MM.1S (cell line): ENCODE data around the gene GRIA4.

Experiments
- DNase-seq: peaks from one replicate; pipeline ENCODE4 v3.0.0-alpha.2; 2015
- H2AFZ ChIP-seq: fragments of 300-600 bp; sonication (generic); 2 replicates; pipeline ENCODE4 v1.6.0; 2016; ENCODE audit warnings: antibody characterized with exemption, low read length
- H3F3A ChIP-seq: fragments of 300-600 bp; sonication (generic); 2 replicates; pipeline ENCODE4 v1.6.1; 2016; ENCODE audit warnings: mild to moderate bottlenecking, antibody characterized with exemption, low read length, moderate library complexity, mixed read lengths; ENCODE audit not compliant: insufficient read depth
- H3K27ac ChIP-seq: fragments of 300-600 bp; sonication (generic); 2 replicates; pipeline ENCODE4 v1.5.1; 2016; ENCODE audit warnings: mild to moderate bottlenecking, low read length
- H3K27me3 ChIP-seq: fragments of 300-600 bp; sonication (generic); replicated peaks from 2 replicates; pipeline ENCODE4 v1.6.0; 2016; ENCODE audit warnings: low read length; ENCODE audit not compliant: insufficient read depth
- H3K36me3 ChIP-seq: fragments of 300-600 bp; sonication (generic); replicated peaks from 2 replicates; pipeline ENCODE4 v1.6.1; 2016; ENCODE audit warnings: mild to moderate bottlenecking, low read length, mixed read lengths; ENCODE audit not compliant: insufficient read depth
- H3K4me1 ChIP-seq: fragments of 300-600 bp; sonication (generic); 2 replicates; pipeline ENCODE4 v1.6.1; 2016; ENCODE audit warnings: low read length, mixed read lengths
- H3K4me2 ChIP-seq: fragments of 300-600 bp; sonication (generic); 2 replicates; pipeline ENCODE4 v1.6.0; 2016; ENCODE audit warnings: low read depth, low read length
- H3K4me3 ChIP-seq: fragments of 300-600 bp; sonication (generic); 2 replicates; pipeline ENCODE4 v1.5.1; 2016; ENCODE audit warnings: low read length, mixed read lengths
- H3K79me2 ChIP-seq: fragments of 300-600 bp; sonication (generic); 2 replicates; pipeline ENCODE4 v1.6.1; 2016; ENCODE audit warnings: mixed run types, low read length, mixed read lengths
- H3K9ac ChIP-seq: fragments of 300-600 bp; sonication (generic); 2 replicates; pipeline ENCODE4 v1.6.1; 2016; ENCODE audit warnings: low read length, mixed read lengths
- H3K9me2 ChIP-seq: fragments of 300-600 bp; sonication (generic); replicated peaks from 2 replicates; pipeline ENCODE4 v1.6.1; 2016; ENCODE audit warnings: mild to moderate bottlenecking, low read length, mixed read lengths; ENCODE audit not compliant: insufficient read depth
- H3K9me3 ChIP-seq: fragments of 300-600 bp; sonication (generic); replicated peaks from 2 replicates; pipeline ENCODE4 v1.6.1; 2016; ENCODE audit warnings: mild to moderate bottlenecking, low read length, mixed read lengths; ENCODE audit not compliant: insufficient read depth
- H4K20me1 ChIP-seq: fragments of 300-600 bp; sonication (generic); 2 replicates; pipeline ENCODE4 v1.6.1; 2016; ENCODE audit warnings: mild to moderate bottlenecking, low read length, moderate library complexity, mixed read lengths; ENCODE audit not compliant: insufficient read depth
- CTCF ChIP-seq: fragments of 300-600 bp; sonication (generic); IDR thresholded peaks from 2 replicates; pipeline ENCODE4 v1.5.1; 2016; ENCODE audit warnings: antibody characterized with exemption, low read length, mixed read lengths
- EZH2 ChIP-seq: fragments of 300-600 bp; sonication (generic); optimal IDR thresholded peaks from 2 replicates; pipeline ENCODE3; 2017; ENCODE audit warnings: low read depth, mild to moderate bottlenecking, antibody characterized with exemption, low read length, mixed read lengths
- EZH2phosphoT487 ChIP-seq: fragments of 300-600 bp; sonication (generic); IDR thresholded peaks from 2 replicates; pipeline ENCODE4 v1.6.1; 2018; ENCODE audit warnings: antibody characterized with exemption, low read length

Gene GRIA4

GRCh38 chr11:105937738-105938137 lies 327.9 kb downstream of the GRIA4 start:
- no peak for TF ChIP-seq EZH2phosphoT487
- TF ChIP-seq EZH2: no peak
- no peak for TF ChIP-seq CTCF
- no peaks in the 10 kb centered on the region for H3F3A ChIP-seq
- H3K9ac ChIP-seq: no peak overlapping the region
- H3K27me3 ChIP-seq: no peaks in the 10 kb centered on the region
- DNase-seq: no peak
- no peaks in the 10 kb centered on the region for H3K9me2 ChIP-seq
- H3K27ac ChIP-seq: no peak overlapping the region
- H3K4me3 ChIP-seq: no peak overlapping the region
- no peaks in the 10 kb centered on the region for H3K4me1 ChIP-seq
- H3K36me3 ChIP-seq: no peaks in the 10 kb centered on the region
- H3K79me2 ChIP-seq: no peaks in the 10 kb centered on the region
- H2AFZ ChIP-seq: no peak overlapping the region
- no peaks in the 10 kb centered on the region for H4K20me1 ChIP-seq
- H3K9me3 ChIP-seq: no peaks in the 10 kb centered on the region
- H3K4me2 ChIP-seq: no peak overlapping the region

GRCh38 chr11:105942921-105943320 lies 333.0 kb downstream of the GRIA4 start:
- H3K4me1 ChIP-seq: no peaks in the 10 kb centered on the region
- H2AFZ ChIP-seq: no peak overlapping the region
- H3K36me3 ChIP-seq: no peaks in the 10 kb centered on the region
- H3K9ac ChIP-seq: no peak overlapping the region
- no peaks in the 10 kb centered on the region for H3K9me3 ChIP-seq
- H3K27me3 ChIP-seq: no peaks in the 10 kb centered on the region
- H3K4me3 ChIP-seq: no peak overlapping the region
- no peaks in the 10 kb centered on the region for H3F3A ChIP-seq
- H3K4me2 ChIP-seq: no peak overlapping the region
- no peaks in the 10 kb centered on the region for H4K20me1 ChIP-seq
- no peaks in the 10 kb centered on the region for H3K9me2 ChIP-seq
- H3K27ac ChIP-seq: no peak overlapping the region
- no peaks in the 10 kb centered on the region for H3K79me2 ChIP-seq
- TF ChIP-seq EZH2: no peak
- TF ChIP-seq CTCF: no peak
- TF ChIP-seq EZH2phosphoT487: no peak
- no peak for DNase-seq

- no peaks in the 10 kb centered on the region for H3K9me2 ChIP-seq
- no peak overlapping the region for H3K4me2 ChIP-seq
- no peak for DNase-seq
- H3K36me3 ChIP-seq: no peaks in the 10 kb centered on the region
- H3F3A ChIP-seq: no peaks in the 10 kb centered on the region
- H2AFZ ChIP-seq: 0 out of 2 replicates have a peak overlapping the region, but pooled peaks have one; percentile 10
- H3K9me3 ChIP-seq: no peaks in the 10 kb centered on the region
- no peak overlapping the region for H3K9ac ChIP-seq
- H3K27me3 ChIP-seq: no peaks in the 10 kb centered on the region
- no peak for TF ChIP-seq EZH2phosphoT487
- H3K4me3 ChIP-seq: no peak overlapping the region
- H3K27ac ChIP-seq: no peak overlapping the region
- H4K20me1 ChIP-seq: no peaks in the 10 kb centered on the region
- no peaks in the 10 kb centered on the region for H3K79me2 ChIP-seq
- H3K4me1 ChIP-seq: no peaks in the 10 kb centered on the region
Observed at GRCh38 chr11:105948918-105949590, 339.2 kb downstream of the GRIA4 start.

- Histone ChIP-seq H3K36me3 (no peaks in the 10 kb centered on the region), H3K27ac (no peak overlapping the region), H3F3A (no peaks in the 10 kb centered on the region), H2AFZ (no peak overlapping the region), H3K4me3 (no peak overlapping the region), H3K27me3 (no peaks in the 10 kb centered on the region), H3K4me1 (no peaks in the 10 kb centered on the region), H3K4me2 (no peak overlapping the region), H3K9ac (no peak overlapping the region), H3K9me3 (no peaks in the 10 kb centered on the region), H3K79me2 (no peaks in the 10 kb centered on the region), H4K20me1 (no peaks in the 10 kb centered on the region), H3K9me2 (no peaks in the 10 kb centered on the region)
- TF ChIP-seq EZH2 (no peak), CTCF (no peak), EZH2phosphoT487 (no peak)
- no peak for DNase-seq
Observed at GRCh38 chr11:105953886-105954285, 344.0 kb downstream of the GRIA4 start.
